Renal pelvis (tissue), 4 donors: ENCODE results near the gene PDE9A. TPM values are rescaled to one million over a fixed set of nuclear protein-coding genes. Genes with fewer than 3 reads are reported as not detected.
A peak's percentile ranks its signal among the peaks of the same experiment; 100 is the strongest.

Source experiments
- DNase-seq: peaks from one replicate; pipeline ENCODE4 v3.0.0-alpha.2; 2013
- polyA plus RNA-seq, 3 donors: library from polyadenylated mRNA; unstranded; fragments of 120-200 nt; gene quantifications; one replicate each; pipeline ENCODE4 v1.2.1, GENCODE V29; 2013; ENCODE audit not compliant: insufficient read length in 3 of 3

Gene PDE9A
- polyA plus RNA-seq, 3 donors = 37.3 to 45.5 (median 44.0) TPM

GRCh38 chr21:42640486-42640885, 12.9 kb upstream of the PDE9A start:
- no peak for DNase-seq

GRCh38 chr21:42641311-42642218, 11.9 kb upstream of the PDE9A start:
- no peak for DNase-seq

DNA sequence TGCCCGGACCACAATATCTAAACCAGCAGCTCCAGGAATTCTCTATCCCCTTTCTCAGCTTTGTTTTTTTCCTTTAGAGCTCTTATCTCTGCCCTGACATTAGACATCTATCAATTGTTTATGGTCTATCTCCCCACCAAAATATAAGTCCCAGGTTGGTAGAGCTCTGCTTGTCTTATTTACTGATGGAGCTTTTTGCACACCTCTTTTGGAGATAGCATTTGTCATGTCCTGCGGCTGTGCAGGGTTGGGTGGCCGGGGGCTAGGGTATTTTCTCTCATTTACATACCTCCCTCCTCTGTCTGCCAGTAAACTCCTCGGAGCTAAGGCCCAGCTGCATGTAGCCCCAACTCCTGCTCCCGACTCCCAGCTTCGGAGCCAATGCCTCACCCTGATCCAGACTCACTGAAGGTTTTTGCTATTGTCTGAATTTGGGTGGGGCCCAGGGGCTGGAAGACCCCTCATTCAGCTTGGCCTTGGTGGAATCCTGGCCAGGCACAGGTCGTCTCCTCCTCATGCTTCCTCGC, 11.1 kb upstream of the PDE9A start:
- DNase-seq = no peak

DNA sequence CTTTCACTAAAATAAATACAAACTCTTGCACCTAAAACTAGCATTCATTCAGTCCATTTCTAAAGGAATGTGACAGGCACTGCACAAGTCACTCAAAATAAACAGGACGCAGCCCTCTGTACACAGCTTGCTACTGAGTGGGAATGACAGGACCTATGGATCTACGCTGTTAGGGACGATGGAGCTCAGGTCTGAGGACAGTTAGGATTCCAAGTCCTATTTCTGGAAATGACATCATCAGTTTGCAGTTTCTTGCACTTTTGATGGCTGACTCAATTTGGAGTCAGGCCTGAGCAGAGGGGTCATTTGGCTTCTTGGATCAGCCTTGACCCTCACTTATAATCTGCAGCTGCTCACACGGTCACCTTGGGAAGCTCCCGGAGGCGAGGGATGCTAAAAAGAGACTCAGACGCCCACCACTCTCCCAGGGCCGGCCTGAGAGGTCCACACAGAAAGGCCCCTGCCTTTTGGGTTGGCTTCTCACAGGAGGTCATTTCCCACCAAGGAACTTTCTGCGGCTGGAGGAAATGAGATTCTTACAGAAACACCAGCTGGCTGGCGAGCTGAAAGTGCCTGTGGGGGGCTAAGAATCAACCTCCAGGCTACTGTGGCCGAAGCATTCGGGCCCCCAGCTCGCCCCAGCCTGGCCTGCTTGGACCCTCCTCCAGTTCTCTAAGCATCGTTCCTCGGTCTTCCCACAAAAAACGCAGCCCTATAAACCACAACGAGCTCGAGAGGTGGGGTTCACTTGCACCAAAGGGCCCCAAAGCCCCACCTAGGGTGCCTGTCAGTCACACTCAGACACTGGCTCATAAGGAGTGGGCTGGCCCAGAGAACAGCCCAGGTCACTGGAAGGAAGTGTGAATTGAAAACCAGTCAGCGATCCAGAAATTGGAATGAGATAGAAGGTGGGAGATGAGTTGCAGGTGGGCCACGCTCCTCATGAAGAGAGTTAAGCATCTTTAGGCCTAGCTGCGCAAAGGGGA, 8.9 kb upstream of the PDE9A start:
- no peak for DNase-seq

DNA sequence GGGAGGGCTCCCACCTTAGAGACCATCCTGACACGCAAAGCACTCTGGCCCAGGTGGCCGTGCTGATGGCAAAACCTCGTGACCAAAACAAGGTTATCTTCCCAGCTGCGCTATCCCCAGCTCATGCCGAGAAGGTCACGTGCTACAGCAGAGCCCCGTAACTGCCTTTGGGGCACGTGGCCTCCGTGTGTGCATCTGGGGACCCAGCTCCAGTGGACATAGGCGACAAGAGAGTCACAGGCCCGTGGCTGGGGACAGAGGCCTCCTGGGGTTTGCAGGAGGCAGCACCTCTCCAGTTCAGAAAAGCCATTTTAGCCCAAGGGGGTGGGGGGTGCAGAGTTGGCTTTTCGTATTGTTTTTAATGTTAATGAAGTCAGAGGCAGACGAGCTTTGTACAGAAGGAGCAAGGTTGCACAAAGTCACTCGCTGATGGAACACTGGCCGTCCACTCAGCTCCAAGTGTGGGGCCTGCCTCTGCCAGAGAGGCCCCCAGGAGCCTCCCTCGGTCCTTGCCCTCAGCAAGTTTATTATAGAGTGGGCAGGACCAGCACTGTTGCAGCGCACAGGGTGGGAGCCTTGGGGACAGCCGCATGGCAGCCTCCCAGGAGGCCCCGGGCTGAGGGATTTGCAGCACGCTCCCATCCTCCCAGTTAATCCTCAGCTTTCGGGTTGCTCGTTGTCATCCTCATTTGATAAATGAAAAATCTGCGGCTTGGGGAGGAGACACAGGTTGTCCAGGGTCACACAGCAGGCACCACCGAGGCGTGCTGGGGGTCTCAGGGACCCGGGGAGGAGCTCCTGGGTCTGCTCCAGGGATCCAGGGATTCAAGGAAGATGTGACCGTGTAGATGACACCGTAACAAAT, 8.0 kb upstream of the PDE9A start:
- no peak for DNase-seq

DNA sequence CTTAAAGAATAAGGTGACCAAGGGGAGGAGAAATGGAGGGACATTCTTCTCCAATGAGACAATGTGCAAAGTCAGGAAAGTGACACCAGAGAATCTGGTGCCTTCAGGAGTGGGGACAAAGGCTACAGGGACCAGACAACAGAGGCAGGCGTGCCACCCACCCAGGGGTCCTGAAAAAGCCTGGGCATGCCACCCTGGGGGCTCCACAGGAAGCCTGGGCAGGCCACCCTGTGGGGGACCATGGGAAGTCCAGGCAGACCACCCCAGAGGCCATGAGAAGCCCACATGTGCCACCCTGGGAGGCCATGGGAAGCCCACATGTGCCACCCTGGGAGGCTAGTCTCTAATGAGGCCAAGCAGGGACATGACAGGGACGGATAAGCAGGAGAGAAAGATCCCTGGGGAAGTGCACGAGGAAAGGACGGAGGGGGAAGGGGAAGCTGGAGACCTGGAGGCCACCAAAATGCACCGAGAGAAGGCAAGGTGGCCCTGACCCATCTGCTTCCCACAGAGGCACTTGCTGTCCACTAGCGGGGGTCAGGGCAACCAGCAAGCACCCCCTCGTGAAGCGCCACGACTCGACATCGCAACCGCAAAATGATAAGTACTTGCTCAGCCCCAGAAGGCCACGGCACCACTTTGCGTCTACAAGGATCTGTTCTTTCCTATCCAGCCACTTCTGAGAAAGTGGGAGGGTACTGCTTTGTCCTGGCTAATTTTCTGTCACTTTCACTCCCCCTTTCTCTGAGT, 7.2 kb upstream of the PDE9A start:
- no peak for DNase-seq

DNA sequence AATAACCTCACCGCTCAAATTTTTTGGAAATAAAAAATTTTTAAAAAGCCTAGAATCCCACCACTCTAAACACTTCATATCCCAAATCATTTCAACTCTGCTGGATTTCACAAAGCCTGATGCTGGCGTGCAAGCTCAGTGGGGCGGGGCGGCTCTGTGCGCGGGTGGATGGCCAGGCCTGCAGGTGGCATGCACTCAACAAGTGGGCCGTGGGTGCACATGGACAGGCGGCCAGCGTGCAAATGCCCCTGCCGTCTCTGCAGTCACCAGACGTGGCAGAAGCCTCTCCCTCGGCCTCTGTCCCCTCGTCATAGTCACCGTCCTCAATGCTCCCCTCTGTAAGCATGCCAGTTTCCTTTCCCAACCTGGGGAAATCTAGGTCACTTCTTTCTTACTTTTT, 6.6 kb upstream of the PDE9A start:
- no peak for DNase-seq

- DNase-seq = no peak
Measured at GRCh38 chr21:42648606-42649005, 4.8 kb upstream of the PDE9A start.

- no peak for DNase-seq
Measured at GRCh38 chr21:42649122-42650032, 4.0 kb upstream of the PDE9A start.

DNA sequence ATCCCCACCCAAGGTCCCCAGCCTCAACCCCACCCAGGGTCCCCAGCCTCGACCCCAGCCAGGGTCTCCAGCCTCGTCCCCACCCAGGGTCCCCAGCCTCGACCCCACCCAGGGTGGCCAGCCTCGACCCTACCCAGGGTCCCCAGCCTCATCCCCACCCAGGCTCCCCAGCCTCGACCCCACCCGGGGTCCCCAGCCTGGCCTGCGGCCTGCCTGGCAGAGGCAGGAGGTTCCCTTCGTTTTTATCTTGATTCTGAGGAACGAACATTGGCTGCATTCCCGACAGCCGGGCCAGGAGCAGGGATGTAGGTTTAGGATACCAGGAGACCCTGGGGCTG, 3.4 kb upstream of the PDE9A start:
- DNase-seq = no peak

- no peak for DNase-seq
Measured at GRCh38 chr21:42650441-42651421, 2.7 kb upstream of the PDE9A start.

DNA sequence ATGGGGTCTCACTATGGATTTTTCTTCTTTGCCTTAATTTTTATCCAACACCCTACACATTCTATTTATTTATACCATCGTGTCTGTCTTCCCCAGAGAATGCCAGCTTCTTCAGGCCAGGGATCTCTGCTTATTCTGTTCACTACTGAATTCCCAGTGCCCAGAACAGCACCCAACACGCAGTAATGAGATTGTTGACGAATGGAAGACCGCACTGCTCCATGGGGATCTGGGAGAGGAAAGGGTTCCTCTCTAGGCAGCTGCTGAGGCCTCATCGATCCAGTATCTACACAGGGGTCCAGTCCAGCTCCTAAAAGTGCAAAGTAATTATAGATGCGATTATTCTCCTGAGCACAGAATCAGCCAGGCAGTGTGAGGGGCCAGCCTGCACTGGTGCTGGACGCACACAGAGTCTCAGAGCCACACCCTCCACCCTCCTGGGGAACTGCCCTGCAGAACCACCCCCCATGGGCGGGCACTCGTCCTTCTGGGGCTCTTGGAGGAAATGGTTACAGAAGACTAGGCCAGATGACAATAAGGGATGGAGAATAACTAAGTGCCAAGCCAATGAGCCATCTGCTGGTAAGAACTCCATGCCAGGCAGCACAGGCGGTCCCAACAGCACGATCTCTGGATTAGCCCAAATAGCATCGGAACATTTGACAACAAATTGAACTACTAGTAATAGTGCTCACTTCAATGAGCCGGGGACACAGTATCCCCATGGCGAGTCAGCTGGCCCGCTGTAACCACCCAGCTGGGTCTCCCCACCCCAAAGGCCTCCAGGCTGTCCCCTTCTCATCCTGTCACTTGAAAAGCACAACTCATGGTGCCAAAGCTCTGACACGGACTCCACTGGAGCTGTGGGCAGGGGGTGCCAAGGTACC, 1.7 kb upstream of the PDE9A start:
- DNase-seq = no peak

DNA sequence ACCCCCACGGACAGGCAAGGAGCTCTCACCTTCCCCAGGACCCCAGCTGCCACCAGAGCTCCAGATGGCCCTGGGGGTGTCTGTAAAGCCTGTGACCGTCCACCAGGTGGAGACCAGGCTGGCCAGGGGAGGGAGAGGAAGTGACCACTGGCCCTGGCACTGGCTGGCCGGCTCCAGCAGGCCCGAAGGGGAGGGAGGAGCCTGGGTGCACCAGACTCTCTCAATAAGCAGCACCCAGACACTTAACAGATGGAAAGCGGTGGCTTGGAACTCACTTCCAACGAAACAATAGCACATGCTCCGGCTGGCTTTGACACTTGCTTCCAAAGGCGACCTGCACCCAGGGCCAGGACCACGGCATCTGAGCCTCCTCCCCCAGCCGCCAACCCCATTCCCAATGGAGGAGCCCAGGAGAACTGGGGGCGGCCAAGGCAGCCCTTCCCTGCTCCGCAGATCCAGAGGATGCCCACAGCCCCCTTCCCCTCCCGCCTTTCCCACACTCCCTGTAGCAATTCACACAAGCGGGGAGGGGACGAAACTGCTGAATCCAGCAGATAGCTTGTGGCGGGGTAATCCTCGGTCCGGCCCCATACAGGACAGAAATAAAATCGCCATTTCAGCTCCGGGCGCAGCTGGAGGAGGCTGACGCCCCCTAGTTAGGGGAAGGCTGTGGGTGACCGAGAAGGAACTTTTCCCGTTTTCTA, 742 bp upstream of the PDE9A start:
- peak; percentile 70 for DNase-seq

- DNase-seq = no peak
Measured at GRCh38 chr21:42654179-42654912, 925 bp downstream of the PDE9A start.

DNA sequence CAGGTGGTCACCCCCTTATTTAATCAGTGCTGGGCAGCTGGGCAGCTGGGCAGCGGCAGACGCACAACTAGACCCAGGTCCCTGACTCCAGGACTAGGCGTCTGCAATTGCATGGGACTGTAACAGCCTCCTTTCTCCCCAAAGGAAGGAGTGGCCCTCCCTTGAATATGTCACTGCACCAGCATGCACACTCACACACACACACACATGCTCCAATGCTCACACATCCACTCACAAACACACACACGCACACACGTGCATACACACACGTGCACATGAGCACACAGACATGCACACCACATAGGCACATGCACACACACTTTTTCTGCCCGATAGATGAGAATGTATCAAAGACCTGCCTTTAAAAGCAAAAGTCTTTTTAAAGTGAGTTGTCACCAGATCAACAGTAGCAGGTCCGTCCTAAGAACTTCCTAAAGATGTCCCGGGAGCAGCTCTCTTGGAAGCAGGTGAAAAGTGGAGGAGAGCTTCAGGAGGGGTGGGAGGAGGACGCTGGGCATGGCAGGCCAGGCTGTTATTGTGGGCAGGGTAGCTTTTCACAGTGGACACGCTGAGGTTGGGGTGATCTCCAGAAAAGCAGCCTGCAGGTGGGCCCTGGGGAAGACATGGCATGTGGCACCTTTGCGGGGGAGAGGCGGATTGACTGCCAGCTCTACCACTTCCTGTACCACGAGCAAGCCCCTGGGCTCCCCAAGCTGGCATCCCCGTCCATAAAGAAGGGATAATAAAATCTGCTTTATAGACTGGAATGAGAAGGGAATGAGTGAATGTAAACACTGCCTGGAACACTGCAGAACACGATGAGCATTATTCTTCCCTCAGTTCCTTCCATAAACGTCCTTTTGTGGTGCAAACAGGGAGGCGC, 1.7 kb downstream of the PDE9A start:
- DNase-seq = no peak
